Measurements from ENCODE around the gene SLC35A2.

The SLC35A2 gene

DNA sequence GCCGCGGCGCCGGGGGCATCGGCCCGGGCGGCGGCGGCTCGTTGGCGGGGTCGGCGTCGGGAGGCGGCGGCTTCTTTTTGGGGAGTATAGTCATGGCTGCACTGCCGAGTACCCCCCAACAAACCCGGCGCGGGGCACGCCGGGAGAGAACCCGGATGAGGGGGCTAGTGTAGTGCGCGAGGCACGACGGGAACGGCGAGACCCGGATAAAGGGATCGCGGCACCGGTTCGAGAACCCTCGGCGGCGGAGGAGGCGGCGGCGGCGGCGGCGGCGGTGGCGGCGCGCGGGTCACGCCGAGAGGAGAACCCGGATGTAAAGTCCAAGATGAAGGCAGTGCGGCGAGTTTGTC is 46.0 kb upstream of the SLC35A2 start, which contains the start of gene OTUD5:
Gene OTUD5 (minus strand): TSS at position 131 of the 350 bp plus-strand sequence. CDS start 37 bp downstream, at position 94.
- H3K9ac ChIP-seq: no peak within 1 kb of the TSS
- H3K9me3 ChIP-seq (ENCODE audit: control insufficient read depth, low read length): no peaks in the 10 kb centered on the region
- TF ChIP-seq, protein P1, sequence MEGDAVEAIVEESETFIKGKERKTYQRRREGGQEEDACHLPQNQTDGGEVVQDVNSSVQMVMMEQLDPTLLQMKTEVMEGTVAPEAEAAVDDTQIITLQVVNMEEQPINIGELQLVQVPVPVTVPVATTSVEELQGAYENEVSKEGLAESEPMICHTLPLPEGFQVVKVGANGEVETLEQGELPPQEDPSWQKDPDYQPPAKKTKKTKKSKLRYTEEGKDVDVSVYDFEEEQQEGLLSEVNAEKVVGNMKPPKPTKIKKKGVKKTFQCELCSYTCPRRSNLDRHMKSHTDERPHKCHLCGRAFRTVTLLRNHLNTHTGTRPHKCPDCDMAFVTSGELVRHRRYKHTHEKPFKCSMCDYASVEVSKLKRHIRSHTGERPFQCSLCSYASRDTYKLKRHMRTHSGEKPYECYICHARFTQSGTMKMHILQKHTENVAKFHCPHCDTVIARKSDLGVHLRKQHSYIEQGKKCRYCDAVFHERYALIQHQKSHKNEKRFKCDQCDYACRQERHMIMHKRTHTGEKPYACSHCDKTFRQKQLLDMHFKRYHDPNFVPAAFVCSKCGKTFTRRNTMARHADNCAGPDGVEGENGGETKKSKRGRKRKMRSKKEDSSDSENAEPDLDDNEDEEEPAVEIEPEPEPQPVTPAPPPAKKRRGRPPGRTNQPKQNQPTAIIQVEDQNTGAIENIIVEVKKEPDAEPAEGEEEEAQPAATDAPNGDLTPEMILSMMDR (IDR thresholded peaks at IDR 0.05): no peak
- peaks cover 34% of the 10 kb centered on the region for H3K79me2 ChIP-seq
- peaks cover 14% of the 10 kb centered on the region for H3K4me1 ChIP-seq
- H3K4me2 ChIP-seq (ENCODE audit: low read length): peak within 1 kb of the TSS; percentile 85
- H3K27me3 ChIP-seq (ENCODE audit: control insufficient read depth, insufficient read depth, low read length): no peaks in the 10 kb centered on the region
- H3K4me3 ChIP-seq (ENCODE audit: low read depth, low read length): peak within 1 kb of the TSS; percentile 88
- no peaks in the 10 kb centered on the region for H3K36me3 ChIP-seq (ENCODE audit: control insufficient read depth, insufficient read depth, low read length)
- peak within 1 kb of the TSS; percentile 43 for H2AFZ ChIP-seq
- H3K27ac ChIP-seq: peak within 1 kb of the TSS; percentile 98

GRCh38 chrX:48956728-48957414 is 45.4 kb upstream of the SLC35A2 start:
- Histone ChIP-seq H3K4me2 (ENCODE audit: low read length) (peak overlapping the region; percentile 54), H3K4me1 (peaks cover 12% of the 10 kb centered on the region)

GRCh38 chrX:48948589-48948988 is 37.1 kb upstream of the SLC35A2 start:
- H3K27ac ChIP-seq: no peak overlapping the region
- H3K9me3 ChIP-seq (ENCODE audit: control insufficient read depth, low read length): no peaks in the 10 kb centered on the region
- peaks cover 27% of the 10 kb centered on the region for H3K79me2 ChIP-seq
- no peak overlapping the region for H3K9ac ChIP-seq
- no peaks in the 10 kb centered on the region for H3K4me1 ChIP-seq
- no peaks in the 10 kb centered on the region for H3K27me3 ChIP-seq (ENCODE audit: control insufficient read depth, insufficient read depth, low read length)
- no peak overlapping the region for H2AFZ ChIP-seq
- no peak overlapping the region for H3K4me2 ChIP-seq (ENCODE audit: low read length)
- TF ChIP-seq, protein P1 (IDR thresholded peaks at IDR 0.05): no peak
- H3K4me3 ChIP-seq (ENCODE audit: low read depth, low read length): no peak overlapping the region
- no peaks in the 10 kb centered on the region for H3K36me3 ChIP-seq (ENCODE audit: control insufficient read depth, insufficient read depth, low read length)

More at GRCh38 chrX:48956728-48957414, 45.4 kb upstream of the SLC35A2 start:
- TF ChIP-seq, protein P1 (IDR thresholded peaks at IDR 0.05): no peak
- Histone ChIP-seq H3K9me3 (ENCODE audit: control insufficient read depth, low read length) (no peaks in the 10 kb centered on the region), H3K27me3 (ENCODE audit: control insufficient read depth, insufficient read depth, low read length) (no peaks in the 10 kb centered on the region), H3K79me2 (peaks cover 34% of the 10 kb centered on the region), H3K4me3 (ENCODE audit: low read depth, low read length) (peak overlapping the region; percentile 56), H3K27ac (peak overlapping the region; percentile 69), H2AFZ (no peak overlapping the region), H3K9ac (no peak overlapping the region), H3K36me3 (ENCODE audit: control insufficient read depth, insufficient read depth, low read length) (no peaks in the 10 kb centered on the region)

- H3K9ac ChIP-seq: no peak overlapping the region
- TF ChIP-seq, protein P1 (IDR thresholded peaks at IDR 0.05): peak; percentile 72
- H3K27me3 ChIP-seq (ENCODE audit: control insufficient read depth, insufficient read depth, low read length): no peaks in the 10 kb centered on the region
- peaks cover 32% of the 10 kb centered on the region for H3K79me2 ChIP-seq
- no peak overlapping the region for H3K4me3 ChIP-seq (ENCODE audit: low read depth, low read length)
- H3K9me3 ChIP-seq (ENCODE audit: control insufficient read depth, low read length): no peaks in the 10 kb centered on the region
- no peaks in the 10 kb centered on the region for H3K4me1 ChIP-seq
- no peak overlapping the region for H3K27ac ChIP-seq
- no peak overlapping the region for H2AFZ ChIP-seq
- no peak overlapping the region for H3K4me2 ChIP-seq (ENCODE audit: low read length)
- no peaks in the 10 kb centered on the region for H3K36me3 ChIP-seq (ENCODE audit: control insufficient read depth, insufficient read depth, low read length)
These were observed 34.3 kb upstream of the SLC35A2 start for GRCh38 chrX:48945517-48946348.
